Stimulated activated CD4-positive, alpha-beta T cell treated with anti-CD3 and anti-CD28 coated beads, Interleukin-12 subunit alpha, Interleukin-12 subunit beta, amount 100 ng/mL, for 48 hours (primary cell): ENCODE data around the gene YAP1.

ENCODE experiments used
- DNase-seq, 3 donors: peaks; one replicate each; pipeline ENCODE4 v3.0.0-alpha.2; 2020; ENCODE audit warnings: low read depth in 2 of 3, low spot score in 1 of 3

Gene YAP1

GRCh38 chr11:102116453-102117205 lies 6.4 kb downstream of the YAP1 start:
- no peak for DNase-seq

DNA sequence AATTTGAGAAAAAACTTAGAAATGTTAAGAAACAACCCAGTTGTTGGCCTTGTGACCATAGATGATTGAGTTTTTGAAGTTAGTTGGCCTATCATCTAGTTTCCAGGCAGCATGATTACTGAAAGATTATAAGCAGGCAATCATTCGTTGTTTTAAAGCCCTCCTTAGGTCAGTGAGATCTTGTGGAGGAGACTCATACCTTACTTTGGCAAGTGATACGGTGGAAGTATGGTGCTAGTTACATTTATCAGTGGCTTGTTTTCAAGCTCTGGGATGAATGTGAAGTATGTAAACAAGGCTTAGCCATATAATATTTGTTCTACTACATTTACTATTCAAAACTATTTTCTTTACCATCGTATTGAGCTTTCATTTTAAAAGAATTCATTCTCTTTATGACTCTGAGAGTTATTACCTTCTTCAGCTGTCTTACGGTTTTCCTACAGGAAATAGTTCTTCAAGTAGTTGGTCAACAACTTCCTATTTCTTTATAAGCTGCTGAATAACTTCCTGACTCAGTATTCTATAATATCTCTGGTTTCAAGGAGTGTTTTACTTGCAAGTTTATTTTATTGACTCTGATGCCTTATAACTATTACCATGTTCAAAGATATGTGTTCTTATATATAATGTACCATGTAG lies 7.3 kb downstream of the YAP1 start:
- DNase-seq, result no peak

DNA sequence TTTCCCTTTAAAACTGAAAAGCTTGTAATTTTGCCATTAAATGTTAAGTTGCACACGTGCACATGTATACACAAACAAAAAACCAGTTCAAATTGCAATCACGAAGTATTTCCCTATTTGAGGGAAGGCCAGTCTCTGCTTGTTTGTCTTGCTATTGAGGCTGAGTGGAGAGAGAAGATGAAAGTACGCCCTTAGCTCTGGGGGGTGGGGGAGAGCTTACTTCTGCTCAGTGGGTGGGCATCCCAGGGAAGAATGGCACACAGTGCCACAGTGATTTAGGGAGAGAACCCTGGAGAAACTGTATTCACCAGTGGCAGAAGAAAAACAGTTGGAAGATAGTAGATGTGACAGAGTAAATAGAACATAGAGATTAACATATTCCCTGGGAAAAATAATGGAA lies 8.7 kb downstream of the YAP1 start:
- no peak for DNase-seq

DNA sequence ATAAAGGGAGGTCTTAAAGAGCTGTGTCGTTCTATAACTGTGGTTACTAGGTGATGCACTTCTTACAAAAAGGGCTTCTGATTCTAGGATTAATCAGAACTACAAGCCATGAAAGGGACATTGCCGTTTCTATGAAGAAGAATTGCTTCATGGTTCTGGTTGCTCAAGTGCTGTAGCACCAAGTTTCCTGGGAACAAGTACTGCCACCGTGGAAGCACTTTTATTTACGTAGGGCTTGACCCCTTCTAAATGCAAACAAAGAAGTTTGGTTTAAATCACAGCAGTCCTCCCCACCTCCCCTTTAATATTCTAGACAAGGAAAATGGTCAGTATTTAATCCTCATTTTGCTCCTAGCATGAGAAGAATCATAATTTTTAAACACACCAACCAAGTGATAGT lies 9.8 kb downstream of the YAP1 start:
- DNase-seq, result no peak

GRCh38 chr11:102120437-102120973 lies 10.3 kb downstream of the YAP1 start:
- DNase-seq, result no peak

DNA sequence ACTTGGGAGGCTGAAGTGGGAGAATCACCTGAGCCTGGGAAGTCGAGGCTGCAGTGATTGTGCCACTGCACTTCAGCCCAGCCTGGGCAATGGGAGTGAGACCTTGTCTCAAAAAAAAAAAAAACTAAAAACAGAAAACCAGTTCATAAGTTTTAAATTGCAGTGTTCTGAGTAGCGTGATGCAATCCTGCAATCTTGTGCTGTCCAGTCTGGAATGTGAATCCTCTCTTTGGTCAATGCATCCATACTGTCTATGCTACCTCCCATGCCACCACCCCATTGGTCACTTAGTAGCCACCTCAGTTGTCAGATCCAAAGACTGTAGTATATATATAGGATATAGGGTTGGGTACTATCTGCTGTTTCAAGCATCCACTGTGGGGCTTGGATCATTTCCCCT lies 11.1 kb downstream of the YAP1 start:
- DNase-seq, result no peak

DNA sequence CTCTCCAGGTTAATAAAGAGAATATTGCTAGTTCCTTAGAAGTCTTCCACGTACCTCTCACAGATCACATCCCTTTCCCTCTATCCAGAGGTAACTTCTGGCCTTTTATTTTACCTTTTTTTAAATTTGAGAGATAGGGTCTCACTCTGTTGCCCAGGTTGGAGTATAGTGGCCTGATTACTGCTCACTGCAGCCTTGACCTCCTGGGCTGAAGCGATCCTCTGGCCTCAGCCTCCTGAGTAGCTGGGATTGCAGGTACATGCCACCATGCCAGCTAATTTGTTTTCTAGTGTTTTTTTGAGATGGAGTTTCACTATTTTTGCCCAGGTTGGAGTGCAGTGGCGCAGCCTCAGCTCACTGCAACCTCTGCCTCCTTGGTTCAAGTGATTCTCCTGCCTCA lies 24.4 kb downstream of the YAP1 start:
- DNase-seq, result no peak

- no peak for DNase-seq
Measured at GRCh38 chr11:102135256-102135655, 25.0 kb downstream of the YAP1 start.

- DNase-seq, result no peak
Measured at GRCh38 chr11:102138223-102138622, 28.0 kb downstream of the YAP1 start.

GRCh38 chr11:102138670-102139069 lies 28.4 kb downstream of the YAP1 start:
- DNase-seq, result no peak

DNA sequence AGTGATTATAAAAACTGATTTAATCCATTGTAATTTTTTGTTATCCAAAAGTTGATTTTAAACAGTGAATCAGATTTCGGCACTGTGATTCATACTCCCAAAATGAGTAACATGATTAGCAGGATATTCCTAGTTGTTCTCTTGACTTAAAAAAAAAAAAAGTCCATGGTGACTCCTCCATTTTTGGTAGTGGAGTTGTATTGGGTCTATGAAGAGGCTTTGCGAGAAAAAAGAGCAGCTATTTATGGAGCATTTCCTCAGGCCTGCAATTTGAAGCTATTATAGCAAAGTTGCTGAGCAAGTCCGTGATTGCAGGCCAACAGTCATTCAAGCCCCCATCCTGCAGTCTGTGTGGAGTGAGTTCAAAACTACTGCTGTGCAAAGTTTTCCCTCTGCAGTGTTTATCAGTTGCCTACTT lies 28.8 kb downstream of the YAP1 start:
- DNase-seq, result no peak

DNA sequence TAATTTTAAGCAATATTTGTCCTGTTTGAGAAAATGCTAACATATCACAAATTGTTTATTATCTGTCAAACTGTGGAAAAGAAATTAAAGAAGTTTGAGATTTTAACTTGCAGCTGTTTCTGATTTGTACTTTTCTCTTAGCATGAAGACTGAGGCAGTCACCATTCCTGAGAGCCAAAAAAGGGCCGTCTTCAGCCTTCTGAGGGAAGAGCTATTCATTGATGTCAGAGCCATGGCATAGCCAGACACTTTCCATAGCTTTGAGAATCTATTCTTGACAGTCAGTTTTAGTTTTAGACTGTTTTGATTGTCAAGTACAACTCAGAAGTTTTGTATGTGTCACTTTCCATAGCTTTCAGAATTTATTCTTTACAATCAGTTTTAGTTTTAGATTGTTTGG lies 32.1 kb downstream of the YAP1 start:
- DNase-seq, result no peak

DNA sequence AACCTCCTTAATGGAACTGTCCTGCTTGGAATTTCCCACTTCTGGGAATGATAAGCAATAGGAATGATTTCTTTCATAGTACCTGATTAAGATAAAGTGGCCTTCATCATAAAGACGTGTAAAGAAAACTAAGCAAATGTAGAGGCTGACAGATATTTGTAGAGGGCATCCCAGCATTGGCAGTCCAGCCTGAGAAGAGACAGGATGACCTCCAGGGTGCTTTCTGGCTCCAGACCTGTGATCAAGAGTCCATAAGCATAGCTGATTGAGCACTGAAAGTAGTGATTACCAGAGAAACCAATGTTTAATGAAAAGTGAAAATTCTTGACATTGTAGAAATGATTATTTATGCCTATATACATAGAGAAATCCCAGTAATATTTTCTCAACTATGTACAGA lies 33.6 kb downstream of the YAP1 start:
- no peak for DNase-seq

DNA sequence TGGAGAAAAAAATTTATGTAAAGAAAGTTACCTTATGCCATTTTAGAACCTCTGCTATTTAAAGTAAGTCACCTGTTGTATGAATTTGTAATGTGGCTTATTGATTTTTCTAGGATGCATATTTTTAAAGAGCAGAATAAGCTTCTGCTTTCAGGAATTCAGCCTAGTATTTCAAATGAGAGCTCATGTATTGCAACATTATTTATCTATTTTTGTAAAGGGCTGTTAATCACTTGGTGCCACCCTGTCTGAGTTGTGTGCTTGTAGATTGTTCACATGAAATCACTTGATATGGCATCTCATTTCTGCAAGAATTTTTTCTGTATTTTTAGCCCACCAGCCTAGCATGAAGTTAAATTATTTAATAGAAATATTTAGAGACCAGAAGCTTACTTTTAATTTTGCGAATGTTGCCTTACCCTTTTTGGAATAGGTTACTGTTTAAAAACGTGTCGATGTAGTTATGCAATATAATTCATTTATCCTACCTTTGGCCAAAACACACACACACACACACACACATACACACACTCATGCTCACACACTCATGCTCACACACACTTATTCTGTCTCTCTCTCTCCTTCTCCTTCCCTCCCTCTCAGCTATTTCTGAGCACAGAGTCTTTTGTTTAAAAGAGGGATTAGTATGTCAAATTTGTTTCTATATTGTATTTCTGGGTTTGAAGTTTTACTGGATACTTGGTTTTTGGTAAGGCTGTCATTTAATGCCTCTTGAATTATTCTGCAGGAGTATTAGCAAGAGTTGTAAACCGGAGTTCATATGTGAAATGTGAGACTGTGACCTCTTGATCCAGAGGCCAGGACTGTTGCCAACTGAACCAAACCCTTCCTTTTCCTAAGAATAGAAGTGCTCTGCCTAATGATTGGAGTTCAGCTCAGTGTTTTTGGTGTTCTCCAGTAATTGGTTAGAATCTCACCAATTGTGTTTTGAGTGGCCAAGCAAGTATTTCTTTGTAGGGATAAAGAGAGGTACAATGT lies 34.4 kb downstream of the YAP1 start:
- no peak for DNase-seq

GRCh38 chr11:102147015-102147414 lies 36.8 kb downstream of the YAP1 start:
- no peak for DNase-seq

- DNase-seq, result no peak
Measured at GRCh38 chr11:102147632-102148031, 37.4 kb downstream of the YAP1 start.

DNA sequence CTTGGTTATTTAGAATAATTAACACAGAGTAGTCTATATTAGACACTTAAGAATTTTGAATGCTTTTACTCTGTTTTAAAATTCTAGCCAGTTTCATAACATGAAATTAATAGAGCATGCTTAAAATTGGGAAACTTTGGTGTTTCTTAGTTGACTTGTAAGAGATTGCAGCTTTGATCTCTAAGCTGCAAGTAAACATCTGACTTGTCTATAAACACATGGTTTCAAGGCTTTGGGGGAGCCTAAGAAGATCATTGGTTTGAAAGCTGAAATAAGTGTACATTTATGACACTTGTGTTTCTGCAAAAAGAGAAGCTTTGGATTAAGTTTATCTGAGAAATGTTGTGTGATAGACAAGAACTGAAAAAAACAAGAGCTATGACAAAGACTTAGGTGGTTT lies 37.8 kb downstream of the YAP1 start:
- no peak for DNase-seq

- no peak for DNase-seq
Measured at GRCh38 chr11:102151784-102152525, 41.7 kb downstream of the YAP1 start.

DNA sequence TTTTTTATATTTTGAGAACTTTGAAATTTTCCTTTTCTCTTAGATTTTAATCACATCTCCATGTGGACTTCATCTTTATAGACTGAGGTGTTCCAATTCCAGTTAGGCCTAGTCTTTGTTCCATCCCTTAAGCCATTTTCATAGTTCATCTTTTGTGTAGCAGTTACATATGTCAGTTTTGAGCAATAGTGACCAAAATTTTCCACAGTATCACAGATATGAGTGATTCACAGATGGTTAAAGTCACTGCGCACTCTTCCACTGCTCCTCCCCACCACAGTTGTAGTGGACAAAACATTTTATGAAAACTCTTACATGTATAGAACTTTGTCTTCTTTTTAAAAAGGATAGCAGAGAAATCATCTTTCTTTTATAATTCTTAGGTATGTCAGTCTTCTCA lies 42.8 kb downstream of the YAP1 start:
- DNase-seq, result no peak

GRCh38 chr11:102154806-102155205 lies 44.6 kb downstream of the YAP1 start:
- no peak for DNase-seq

DNA sequence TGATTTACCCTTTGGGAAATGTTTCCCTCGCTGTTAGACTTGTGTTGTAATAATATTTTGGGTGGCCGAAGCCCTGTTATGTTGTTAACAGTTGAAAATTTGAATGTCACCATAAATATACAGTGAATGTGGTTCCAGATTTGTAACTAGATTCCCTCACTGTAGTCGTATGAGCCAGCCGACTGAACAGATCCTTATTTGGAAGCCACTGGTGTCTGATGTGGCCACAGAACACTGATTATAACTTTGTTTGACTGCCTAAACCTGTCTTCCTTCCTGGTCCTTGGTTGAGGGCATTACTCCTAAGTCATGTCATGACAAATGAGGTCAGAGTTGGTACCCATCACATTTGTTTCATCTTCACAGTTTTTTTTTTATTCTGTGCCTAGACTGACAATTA lies 45.4 kb downstream of the YAP1 start:
- DNase-seq, result no peak
